Renal pelvis (tissue), 4 donors: ENCODE measurements around the gene PSMB9. TPM values are rescaled to one million over a fixed set of nuclear protein-coding genes. Genes with fewer than 3 reads are reported as not detected.
"Not testable (repeated sequence)": the region's sequence is repeated elsewhere in the genome, so short reads cannot be mapped to it uniquely, and the experiment has no call there.

ENCODE experiments used
- DNase-seq: peaks from one replicate; pipeline ENCODE4 v3.0.0-alpha.2; 2013
- polyA plus RNA-seq, 3 donors: library from polyadenylated mRNA; unstranded; fragments of 120-200 nt; gene quantifications; one replicate each; pipeline ENCODE4 v1.2.1, GENCODE V29; 2013; ENCODE audit not compliant: insufficient read length in 3 of 3

Gene PSMB9
- polyA plus RNA-seq, 3 donors = 5.2 to 5.8 (median 5.5) TPM

DNA sequence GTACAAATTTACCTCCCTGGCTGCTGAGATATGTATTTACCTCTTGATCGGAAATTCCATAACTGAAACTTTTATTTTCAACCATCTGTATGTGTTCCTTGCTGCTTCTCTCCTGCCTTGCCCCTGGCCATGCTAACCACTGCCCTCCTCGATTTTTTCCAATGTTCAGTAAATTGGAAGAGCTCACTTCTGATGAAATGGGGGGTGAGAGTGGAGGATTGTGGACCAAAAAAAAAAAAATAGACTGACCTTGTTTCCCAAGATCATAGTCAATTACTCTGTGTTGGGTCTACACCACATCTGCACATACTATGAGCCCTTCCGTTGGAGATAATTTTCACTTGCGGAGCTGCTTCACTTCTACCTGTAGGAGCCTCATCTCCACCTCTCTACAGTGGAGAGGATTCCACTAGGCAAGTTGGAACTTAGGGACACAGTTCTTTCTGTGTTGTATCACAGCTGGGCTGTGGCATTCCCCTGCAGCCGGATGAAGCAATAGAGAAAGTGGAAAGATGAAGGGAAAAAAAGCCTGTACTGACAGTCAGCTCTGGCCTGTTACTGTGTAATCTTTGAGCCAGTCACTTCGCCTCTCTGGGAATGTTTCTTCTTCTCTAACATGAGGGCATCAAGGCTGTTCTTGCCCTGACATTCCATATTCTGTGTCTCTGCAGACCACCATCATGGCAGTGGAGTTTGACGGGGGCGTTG lies 1.6 kb downstream of the PSMB9 start:
- DNase-seq = no peak

DNA sequence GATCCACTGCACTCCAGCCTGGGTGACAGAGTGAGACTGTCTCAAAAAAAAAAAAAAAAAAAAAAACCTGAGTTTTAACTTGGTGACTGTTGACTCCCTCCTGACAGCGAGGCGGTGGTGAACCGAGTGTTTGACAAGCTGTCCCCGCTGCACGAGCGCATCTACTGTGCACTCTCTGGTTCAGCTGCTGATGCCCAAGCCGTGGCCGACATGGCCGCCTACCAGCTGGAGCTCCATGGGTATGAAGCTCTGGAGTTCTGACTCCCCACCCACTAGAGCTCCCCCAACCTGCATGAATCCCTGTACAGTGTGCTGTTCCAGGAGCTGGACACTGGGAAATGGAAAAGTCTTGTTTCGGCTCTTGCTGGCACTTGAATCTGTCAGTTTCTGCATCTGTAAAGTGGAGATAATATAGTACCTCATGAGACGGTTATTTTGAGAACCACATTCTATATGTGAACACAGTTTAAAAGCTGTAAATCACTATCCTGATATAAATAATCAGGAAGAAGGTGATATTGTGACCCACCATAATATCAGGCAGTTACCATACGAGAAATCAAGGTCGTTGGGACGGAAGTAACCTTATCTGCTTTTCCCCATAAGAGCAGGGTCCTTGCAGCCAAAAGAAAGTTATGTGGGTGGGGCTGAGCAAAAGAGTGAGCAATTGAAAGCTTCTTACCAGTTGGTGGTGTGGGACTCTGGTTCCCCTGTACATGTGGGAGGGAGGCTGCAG lies 3.3 kb downstream of the PSMB9 start:
- DNase-seq = no peak

GRCh38 chr6:32858194-32858593 lies 4.2 kb downstream of the PSMB9 start:
- no peak for DNase-seq

DNA sequence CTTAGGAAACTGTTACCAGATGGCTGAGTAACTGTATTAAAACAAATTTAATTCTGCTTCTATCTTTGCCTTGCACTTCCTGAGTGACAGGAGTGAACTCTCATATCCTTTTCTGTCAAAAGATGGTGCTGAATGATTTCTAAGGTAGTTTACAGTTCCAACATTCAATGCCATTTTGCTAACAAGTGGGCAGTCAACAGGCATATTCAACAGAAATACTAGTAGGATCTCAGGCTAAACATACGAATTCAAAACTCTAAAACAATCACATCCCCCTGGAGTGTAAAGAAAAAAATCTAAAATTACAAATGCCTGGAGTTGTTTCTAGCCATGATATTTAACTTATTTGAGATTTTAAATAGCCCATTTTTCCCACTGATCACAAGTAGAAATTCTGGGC lies 6.7 kb downstream of the PSMB9 start:
- DNase-seq = no peak

GRCh38 chr6:32862725-32863124 lies 8.7 kb downstream of the PSMB9 start:
- DNase-seq = no peak

GRCh38 chr6:32865724-32866443 lies 11.9 kb downstream of the PSMB9 start:
- no peak for DNase-seq

DNA sequence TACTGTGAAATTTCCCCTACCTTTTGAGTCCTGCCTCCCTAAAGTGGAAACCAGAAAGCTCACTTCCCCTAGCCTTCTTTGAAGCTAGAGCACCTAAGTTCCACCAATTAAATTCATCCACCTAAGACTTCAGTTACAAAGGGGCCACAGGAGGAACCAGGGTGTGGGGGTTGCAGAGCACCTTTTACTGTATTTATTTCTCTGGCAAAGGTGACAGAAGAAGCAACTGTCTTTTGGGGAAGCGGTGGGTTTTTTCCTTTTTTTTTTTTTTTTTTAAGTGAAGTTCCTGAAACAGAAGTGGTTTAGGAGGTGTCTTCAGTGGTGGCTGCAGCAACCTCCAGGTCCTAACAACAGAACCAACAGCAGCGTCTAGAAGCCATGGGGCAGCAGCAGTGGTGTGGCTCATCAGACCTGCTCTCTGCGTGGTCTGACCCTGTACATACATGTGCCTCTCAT lies 13.1 kb downstream of the PSMB9 start:
- no peak for DNase-seq

DNA sequence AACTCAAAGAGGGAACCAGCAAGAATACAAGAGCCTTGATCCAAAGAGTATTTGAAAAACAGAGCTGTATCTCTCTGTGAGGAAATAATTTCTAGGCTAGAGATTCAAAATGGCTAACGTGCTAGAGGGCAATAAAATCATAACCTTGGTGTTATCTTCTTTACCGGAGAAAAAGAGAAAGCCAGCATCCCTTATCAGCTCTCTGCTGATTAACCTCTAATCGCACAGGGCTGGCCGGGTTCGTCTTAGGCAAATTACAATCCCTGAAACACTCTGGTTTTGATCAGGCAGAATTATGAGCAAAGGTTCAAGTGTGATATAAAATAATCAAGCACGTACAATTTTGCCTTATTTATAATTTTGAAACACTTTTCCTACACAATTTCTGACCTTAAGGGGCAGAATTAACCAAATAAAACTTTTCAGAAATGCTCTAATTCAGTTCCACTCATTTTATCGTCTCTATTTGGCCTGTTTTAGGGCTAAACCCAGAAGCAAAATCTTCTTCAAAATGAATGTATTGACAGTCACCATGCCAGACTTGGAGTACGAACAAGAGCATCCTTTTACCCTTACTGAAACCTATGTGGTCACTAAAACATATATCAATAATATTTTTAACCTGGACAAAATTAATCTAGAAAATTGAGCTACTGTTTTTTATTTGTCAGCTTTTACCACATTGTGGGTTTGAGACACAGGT lies 13.7 kb downstream of the PSMB9 start:
- no peak for DNase-seq

GRCh38 chr6:32868257-32868788 lies 14.3 kb downstream of the PSMB9 start:
- DNase-seq = peak; percentile 81

DNA sequence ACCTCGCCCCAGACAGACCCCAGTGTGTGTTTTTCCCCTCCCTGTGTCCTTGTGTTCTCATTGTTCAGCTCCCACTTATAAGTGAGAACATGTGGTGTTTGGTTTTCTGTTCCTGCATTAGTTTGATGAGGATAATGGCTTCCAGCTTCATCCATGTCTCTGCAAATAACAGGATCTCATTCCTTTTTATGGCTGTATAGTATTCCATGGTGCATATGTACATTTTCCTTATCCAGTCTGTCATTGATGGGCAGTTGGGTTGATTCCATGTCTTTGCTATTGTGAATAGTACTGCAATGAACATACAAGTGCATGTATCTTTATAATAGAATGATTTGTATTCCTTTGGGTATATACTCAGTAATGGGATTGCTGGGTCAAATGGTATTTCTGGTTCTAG lies 20.0 kb downstream of the PSMB9 start:
- DNase-seq = not testable (repeated sequence)

DNA sequence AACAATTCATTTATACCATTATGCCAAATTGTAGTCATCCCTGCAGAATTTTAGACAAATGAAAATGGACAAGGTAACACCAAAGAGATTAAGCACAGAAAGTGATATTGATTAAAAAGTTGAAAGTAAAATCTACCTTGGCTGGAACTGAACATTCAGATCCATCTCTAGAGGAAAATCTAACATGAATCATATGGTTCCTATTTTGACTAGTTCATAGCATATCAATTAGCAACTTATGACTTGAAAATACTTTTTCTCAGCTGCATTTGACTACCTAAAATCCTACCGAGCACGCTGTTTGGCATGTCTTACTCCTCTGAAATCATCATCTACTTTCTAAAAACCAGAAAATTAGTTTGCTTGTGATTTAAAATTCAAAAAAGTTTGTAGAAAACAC lies 22.6 kb downstream of the PSMB9 start:
- no peak for DNase-seq

DNA sequence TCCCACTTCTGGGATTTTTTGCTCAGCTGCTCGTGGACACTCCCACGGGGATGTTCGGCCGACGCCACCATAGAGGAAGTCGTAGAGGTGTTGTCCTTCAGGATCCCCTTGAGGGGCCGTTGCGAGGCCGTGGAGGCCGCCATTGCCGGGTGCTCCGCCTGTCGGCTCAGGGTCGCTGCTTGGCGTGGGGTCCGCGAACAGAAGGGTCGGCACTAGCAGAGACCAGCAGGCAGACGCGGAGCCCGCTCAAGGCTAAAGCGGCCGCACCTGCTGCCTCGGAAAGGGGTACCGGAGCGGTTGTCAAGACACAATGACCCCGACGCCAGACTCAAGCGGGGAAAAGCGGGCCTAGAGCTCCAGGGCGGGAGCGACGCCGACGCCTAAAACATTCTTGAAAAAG lies 25.7 kb downstream of the PSMB9 start:
- no peak for DNase-seq

- DNase-seq = not testable (repeated sequence)
Measured at GRCh38 chr6:32880962-32881361, 27.0 kb downstream of the PSMB9 start.

DNA sequence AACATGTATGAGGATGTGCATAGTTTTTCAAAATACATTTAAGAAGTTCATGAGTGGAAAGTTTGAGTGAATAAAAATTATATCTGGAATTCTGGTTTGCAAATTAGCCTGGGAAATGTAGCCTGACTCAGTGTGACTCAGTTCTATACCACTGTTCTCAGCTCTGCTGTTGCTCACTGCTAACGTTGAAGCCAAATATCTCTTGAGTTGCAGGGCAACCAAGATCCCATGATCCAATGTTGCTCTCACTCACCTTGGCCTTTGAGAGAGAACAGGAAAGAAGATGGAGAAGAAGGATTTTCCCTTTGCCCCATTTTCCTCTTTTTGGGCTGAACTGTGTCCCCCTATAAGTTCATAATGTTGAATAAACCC lies 28.9 kb downstream of the PSMB9 start:
- no peak for DNase-seq

GRCh38 chr6:32883789-32884188 lies 29.8 kb downstream of the PSMB9 start:
- DNase-seq = no peak

- peak; percentile 80 for DNase-seq
Measured at GRCh38 chr6:32885698-32886286, 31.8 kb downstream of the PSMB9 start.

- no peak for DNase-seq
Measured at GRCh38 chr6:32886681-32887383, 32.8 kb downstream of the PSMB9 start.

DNA sequence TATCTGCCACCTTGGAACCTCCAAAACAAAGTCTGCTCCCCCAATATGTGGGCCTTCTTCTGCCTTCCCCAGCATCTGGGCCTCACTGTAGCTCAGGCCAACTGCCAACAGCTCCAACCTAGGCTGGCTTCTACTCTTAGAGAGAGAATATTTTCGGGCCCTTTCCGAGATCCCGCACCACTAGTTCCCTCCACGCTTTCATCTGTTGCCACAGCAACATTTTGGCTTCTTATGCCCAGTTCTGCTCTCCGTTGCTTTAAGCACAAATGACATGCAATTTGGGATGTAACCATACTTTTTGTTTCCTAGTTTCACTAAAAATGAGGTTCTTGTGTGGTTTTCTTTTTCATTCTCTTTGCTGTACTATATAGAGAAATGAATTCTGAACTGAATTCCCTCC lies 33.6 kb downstream of the PSMB9 start:
- DNase-seq = no peak

DNA sequence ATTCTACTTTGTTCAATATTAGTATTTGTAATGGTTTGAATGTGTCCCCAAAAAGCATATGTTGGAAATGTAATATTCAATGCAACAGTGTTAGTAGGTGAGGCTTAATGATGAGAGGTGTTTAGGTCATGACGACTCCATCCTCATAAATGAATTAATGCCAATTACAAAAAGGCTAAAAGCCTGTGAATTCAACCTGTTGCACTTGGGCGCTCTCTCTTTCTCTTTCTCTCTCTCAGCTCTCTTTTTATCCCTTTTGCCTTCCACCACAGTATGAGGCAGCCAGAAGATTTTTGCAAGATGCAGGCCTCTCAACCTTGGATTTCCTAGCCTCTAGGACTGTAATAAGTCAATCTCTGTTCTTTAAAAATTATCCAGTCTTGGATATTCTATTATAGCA lies 34.6 kb downstream of the PSMB9 start:
- DNase-seq = no peak

- DNase-seq = no peak
Measured at GRCh38 chr6:32889533-32889932, 35.5 kb downstream of the PSMB9 start.

GRCh38 chr6:32890831-32891230 lies 36.8 kb downstream of the PSMB9 start:
- DNase-seq = no peak
